ENCODE measurements around the gene DSCAML1. TPM values are rescaled to one million over a fixed set of nuclear protein-coding genes. Genes with fewer than 3 reads are reported as not detected.

Gene DSCAML1
- total and polyA plus RNA-seq, 9 of the 15 experiments (the other 6 are each of a cell fraction or from before 2014, with no cell fraction given) = not detected

- POLR2A ChIA-PET = interaction anchor here (0.5 kb wide), 1 partner anchor 54 kb away, joined by 3 read pairs; no protein-coding TSS in a partner anchor
- Histone ChIP-seq H3K79me2 (ENCODE audit: control insufficient read depth, insufficient read depth, low read length) (no peaks in the 10 kb centered on the region), H3K4me1 (replicated peaks in 1 of 2; ENCODE audit: control insufficient read depth in 2 of 2, insufficient read depth in 2 of 2, low read length in 2 of 2) (peaks cover 0 to 8% of the 10 kb centered on the region in 2 experiments; a peak in 1 of 5 replicates), H3K4me3 (no peak overlapping the region), H3K9ac (ENCODE audit: insufficient read depth in 1 of 2, low read depth in 2 of 2, low read length in 2 of 2) (no peak overlapping the region), H3K4me2 (ENCODE audit: insufficient read depth, low read length) (no peak overlapping the region), H3K9me3 (replicated peaks; ENCODE audit: control insufficient read depth, insufficient read depth, low read depth, low read length) (peaks cover 2% of the 10 kb centered on the region; the same call in 1 of the 2 replicates), H4K20me1 (replicated peaks; ENCODE audit: control insufficient read depth, insufficient read depth, low read length) (no peaks in the 10 kb centered on the region), H3K27me3 (ENCODE audit: control insufficient read depth in 2 of 2, insufficient read depth in 2 of 2, low read length in 2 of 2) (peaks cover 0 to 15% of the 10 kb centered on the region in 2 experiments; a peak in 1 of 5 replicates), H3K36me3 (ENCODE audit: control insufficient read depth, insufficient read depth, low read length) (no peaks in the 10 kb centered on the region), H3K9me1 (ENCODE audit: control insufficient read depth, insufficient read depth, low read length) (no peaks in the 10 kb centered on the region), H3K27ac (ENCODE audit: extremely low read depth, low read depth, low read length) (no peak overlapping the region), H2AFZ (ENCODE audit: low read depth, low read length) (no peak overlapping the region)
- no peak for ATAC-seq
- TF ChIP-seq ETS2 (tag; IDR thresholded peaks at IDR 0.05; ENCODE audit: borderline replicate concordance, poor library complexity, severe bottlenecking) (no peak), ZNF445 (CRISPR knock-in tag; IDR thresholded peaks at IDR 0.05; ENCODE audit: low read depth) (no peak), GTF2A2 (tag; IDR thresholded peaks at IDR 0.05) (no peak), BMI1 (IDR thresholded peaks at IDR 0.05; ENCODE audit: low read length) (no peak), RFX1 (IDR thresholded peaks at IDR 0.05) (no peak), ZNF551 (CRISPR knock-in tag; IDR thresholded peaks at IDR 0.05) (no peak), KLF13 (tag; IDR thresholded peaks at IDR 0.05; ENCODE audit: borderline replicate concordance, low read depth) (no peak)
- in situ Hi-C loops (cut with MboI) (no loop called here), intact Hi-C loops (cut with micrococcal nuclease) (no loop called here)
- 73% methylated on average over 3 of the region's 3 CpGs for WGBS (ENCODE audit: insufficient coverage, low coverage, missing lambda C conversion rate)
- CTCF ChIA-PET (ENCODE audit: low intra/inter-chr PET ratio) = no interaction called here
- no peak for FAIRE-seq
- no TSS peak for BruUV-seq (replicated peaks)
- no peak for DNase-seq (ENCODE audit: extremely low read depth in 1 of 4, low spot score in 3 of 4)
Measured at GRCh38 chr11:117408356-117408755, 388.7 kb downstream of the DSCAML1 start.

All from K562 (cell line).